Body of pancreas (tissue), 4 donors: ENCODE measurements around the gene OR6V1. TPM values are rescaled to one million over a fixed set of nuclear protein-coding genes. Genes with fewer than 3 reads are reported as not detected.

Source experiments
- ATAC-seq: fragments of 150-250 bp; one replicate; pipeline ENCODE4 v1.9.1; 2016
- DNase-seq, 4 donors: peaks; one replicate each; pipeline ENCODE4 v3.0.0-alpha.2; 2019
- H3K27ac ChIP-seq, 4 donors: fragments of 200-600 bp; sonication (generic); 1 replicate in 3 of 4; 2 replicates in 1 of 4; pipeline versions ENCODE4 v1.5.1 to v1.6.1; 2016 to 2019; ENCODE audit warnings: mild to moderate bottlenecking in 1 of 4, mixed read lengths in 1 of 4, moderate library complexity in 1 of 4
- H3K27me3 ChIP-seq, 2 donors: fragments of 200-600 bp; sonication (generic); one replicate each; pipeline ENCODE4 v1.6.0; 2016; ENCODE audit warnings: mild to moderate bottlenecking in 1 of 2
- H3K36me3 ChIP-seq, 2 donors: fragments of 200-600 bp; sonication (generic); replicated peaks in 1 of 2; 2 replicates each; pipeline ENCODE4 v1.5.1; 2016; ENCODE audit warnings: low read depth in 2 of 2; ENCODE audit not compliant: insufficient read depth in 1 of 2
- H3K4me1 ChIP-seq: fragments of 200-600 bp; sonication (generic); one replicate; pipeline ENCODE4 v1.6.0; 2016
- H3K4me3 ChIP-seq, 2 donors: fragments of 200-600 bp; sonication (generic); 1 replicate in 1 of 2; 2 replicates in 1 of 2; pipeline ENCODE4 v1.5.1; 2016 to 2019
- H3K9me3 ChIP-seq, 3 donors: fragments of 200-600 bp; sonication (generic); 1 replicate in 2 of 3; 2 replicates in 1 of 3; pipeline ENCODE4 v1.5.1; 2016
- CTCF ChIP-seq, 7 experiments: fragments of 450-650 bp in 4 of 7; fragments of 200-600 bp in 3 of 7; sonication (generic) in 3 of 7; IDR thresholded peaks; one replicate each; pipeline ENCODE4 v1.5.1; 2016 to 2019; ENCODE audit warnings: antibody characterized with exemption in 7 of 7
- POLR2A ChIP-seq, 3 donors: fragments of 450-650 bp; IDR thresholded peaks; one replicate each; pipeline ENCODE4 v1.6.1; 2016; ENCODE audit warnings: antibody characterized with exemption in 3 of 3, mild to moderate bottlenecking in 2 of 3
- WGBS, 2 donors: methylation state at CpG; one replicate each; pipeline ENCODE4 v1.1.5; 2017; 5-methylcytosine and 5-hydroxymethylcytosine counted together
- intact Hi-C: fragments of 100-400 bp; cut with DNase I; formaldehyde crosslinking; loops from one replicate; pipeline ENCODE4 v1.15.1; 2023
- total RNA-seq, 2 donors: library from RNA; depleted of rRNA; stranded (reverse); fragments of >200 nt; gene quantifications; one replicate each; pipeline ENCODE4 v1.1.0, GENCODE V29; 2016

Gene OR6V1
- total RNA-seq, 2 donors from 2014 or later, result not detected

GRCh38 chr7:143013893-143014292 is 38.2 kb upstream of the OR6V1 start:
- 74 to 82% methylated on average over 5 of the region's 5 CpGs for WGBS, 2 donors

GRCh38 chr7:143015084-143015483 is 37.1 kb upstream of the OR6V1 start:
- no peak overlapping the region for H3K27ac ChIP-seq
- ATAC-seq (no peak), DNase-seq (no peak)
- 36 to 64% methylated on average over 2 of the region's 2 CpGs for WGBS, 2 donors
- intact Hi-C loops, result no loop called here
- no peaks in the 10 kb centered on the region for H3K36me3 ChIP-seq
- TF ChIP-seq CTCF (IDR thresholded peaks at IDR 0.05) (no peak), POLR2A (IDR thresholded peaks at IDR 0.05) (no peak)
- H3K27me3 ChIP-seq, result no peaks in the 10 kb centered on the region
- H3K9me3 ChIP-seq, result no peaks in the 10 kb centered on the region
- no peaks in the 10 kb centered on the region for H3K4me1 ChIP-seq
- no peak overlapping the region for H3K4me3 ChIP-seq

More at GRCh38 chr7:143013893-143014292, 38.2 kb upstream of the OR6V1 start:
- Histone ChIP-seq H3K4me3 (no peak overlapping the region), H3K9me3 (no peaks in the 10 kb centered on the region), H3K27me3 (no peaks in the 10 kb centered on the region), H3K27ac (no peak overlapping the region), H3K4me1 (no peaks in the 10 kb centered on the region), H3K36me3 (no peaks in the 10 kb centered on the region)
- ATAC-seq (peak; percentile 30), DNase-seq (no peak)
- TF ChIP-seq POLR2A (IDR thresholded peaks at IDR 0.05) (no peak), CTCF (IDR thresholded peaks at IDR 0.05) (no peak)
- intact Hi-C loops, result no loop called here

GRCh38 chr7:143015926-143016490 is 36.1 kb upstream of the OR6V1 start:
- ATAC-seq, result no peak
- Histone ChIP-seq H3K4me3 (no peak overlapping the region), H3K9me3 (no peaks in the 10 kb centered on the region), H3K4me1 (no peaks in the 10 kb centered on the region), H3K27ac (no peak overlapping the region), H3K36me3 (no peaks in the 10 kb centered on the region), H3K27me3 (no peaks in the 10 kb centered on the region)
- intact Hi-C loops, result no loop called here
- WGBS, 2 donors, result 77 to 85% methylated on average over 3 of the region's 3 CpGs
- TF ChIP-seq CTCF (IDR thresholded peaks at IDR 0.05) (no peak), POLR2A (IDR thresholded peaks at IDR 0.05) (no peak)
- DNase-seq, result no peak

- Histone ChIP-seq H3K9me3 (no peaks in the 10 kb centered on the region), H3K27ac (no peak overlapping the region), H3K36me3 (no peaks in the 10 kb centered on the region), H3K4me1 (no peaks in the 10 kb centered on the region), H3K27me3 (no peaks in the 10 kb centered on the region), H3K4me3 (no peak overlapping the region)
- ATAC-seq (no peak), DNase-seq (no peak)
- WGBS, 2 donors, result 45 to 67% methylated on average over 2 of the region's 2 CpGs
- TF ChIP-seq POLR2A (IDR thresholded peaks at IDR 0.05), result no peak
- no peak for TF ChIP-seq CTCF (IDR thresholded peaks at IDR 0.05)
- intact Hi-C loops, result no loop called here
Observed at GRCh38 chr7:143016996-143017395, 35.1 kb upstream of the OR6V1 start.

- TF ChIP-seq CTCF (IDR thresholded peaks at IDR 0.05) (no peak), POLR2A (IDR thresholded peaks at IDR 0.05) (no peak)
- Histone ChIP-seq H3K27ac (no peak overlapping the region), H3K4me3 (no peak overlapping the region), H3K4me1 (no peaks in the 10 kb centered on the region), H3K36me3 (no peaks in the 10 kb centered on the region), H3K27me3 (no peaks in the 10 kb centered on the region), H3K9me3 (no peaks in the 10 kb centered on the region)
- intact Hi-C loops, result no loop called here
- ATAC-seq (no peak), DNase-seq (no peak)
Observed at GRCh38 chr7:143018931-143019330, 33.2 kb upstream of the OR6V1 start.
